GM12875 (cell line): ENCODE data around the gene ISY1.

Experiments used
- H3K4me3 ChIP-seq: one replicate; pipeline ENCODE4 v1.5.1; 2011; ENCODE audit warnings: low read depth, low read length, control low read depth
- CTCF ChIP-seq: IDR thresholded peaks from 2 replicates; pipeline ENCODE4 v1.5.1; 2011; ENCODE audit warnings: low read depth, mild to moderate bottlenecking, control low read depth, inconsistent platforms, low read length, moderate library complexity, borderline replicate concordance; ENCODE audit not compliant: insufficient read depth

The ISY1 gene

GRCh38 chr3:129081503-129081902, 79.4 kb downstream of the ISY1 start:
- H3K4me3 ChIP-seq = no peak overlapping the region
- TF ChIP-seq CTCF = no peak

DNA sequence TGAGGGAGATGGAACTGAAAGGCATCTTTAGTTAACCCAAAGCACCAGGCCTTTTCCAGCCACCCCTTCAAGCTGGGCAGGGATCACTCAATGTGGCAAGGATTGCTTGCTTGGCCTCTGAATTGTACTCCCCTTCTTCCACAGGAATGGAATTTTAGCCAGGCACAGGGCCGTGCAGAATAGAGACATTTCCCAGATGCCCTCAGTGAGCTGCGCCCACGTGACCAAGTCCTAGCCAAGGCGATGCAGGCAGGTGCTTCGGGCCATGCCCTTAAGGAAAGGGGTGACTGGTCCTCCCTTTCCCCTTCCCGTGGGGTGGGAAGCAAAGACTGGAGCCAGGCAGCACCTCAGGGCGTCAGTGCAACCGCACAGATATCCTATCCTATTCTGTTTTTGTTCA, 82.4 kb downstream of the ISY1 start:
- no peak for TF ChIP-seq CTCF
- H3K4me3 ChIP-seq = no peak overlapping the region
